Psoas muscle (tissue), 8 donors: ENCODE measurements around the gene ADCYAP1R1. TPM values are rescaled to one million over a fixed set of nuclear protein-coding genes. Genes with fewer than 3 reads are reported as not detected.

Experiments
- ATAC-seq, 4 donors: fragments of 200-7000 bp; cut with Tn5 transposase; one replicate each; pipeline ENCODE4 v1.9.1; 2020; ENCODE audit warnings: moderate library complexity in 3 of 4, mild to moderate bottlenecking in 2 of 4
- DNase-seq, 2 donors: peaks; one replicate each; pipeline ENCODE4 v3.0.0-alpha.2; 2020
- H3K27ac ChIP-seq: fragments of 200-600 bp; one replicate; pipeline ENCODE4 v1.8.0; 2022
- H3K27me3 ChIP-seq, 3 donors: fragments of 200-600 bp in 1 of 3; one replicate each; pipeline versions ENCODE4 v1.6.1 to v1.8.0; 2013 to 2022; ENCODE audit warnings: low read length in 2 of 3, mild to moderate bottlenecking in 2 of 3, moderate library complexity in 1 of 3; ENCODE audit not compliant: insufficient read depth in 3 of 3
- H3K36me3 ChIP-seq, 2 donors: fragments of 200-600 bp in 1 of 2; one replicate each; pipeline versions ENCODE4 v1.6.1 to v1.8.0; 2013 to 2022; ENCODE audit warnings: low read depth in 1 of 2, mild to moderate bottlenecking in 1 of 2, moderate library complexity in 1 of 2; ENCODE audit not compliant: insufficient read depth in 1 of 2
- H3K4me1 ChIP-seq: fragments of 200-600 bp; one replicate; pipeline ENCODE4 v1.8.0; 2022
- H3K4me3 ChIP-seq: fragments of 200-600 bp; one replicate; pipeline ENCODE4 v1.8.0; 2022; ENCODE audit warnings: mild to moderate bottlenecking
- H3K9me3 ChIP-seq: fragments of 200-600 bp; one replicate; pipeline ENCODE4 v1.8.0; 2022
- WGBS, 3 donors: extraction: QIAGEN DNeasy Blood & Tissue Kit; methylation state at CpG; one replicate each; pipeline versions ENCODE4 v1.1.6 to v1.1.7; 2013; 5-methylcytosine and 5-hydroxymethylcytosine counted together
- intact Hi-C, 2 donors: fragments of 100-400 bp; cut with DNase I; formaldehyde crosslinking; loops; one replicate each; pipeline versions ENCODE4 v1.11.0 to v1.14.2; 2022
- polyA plus RNA-seq, 3 donors: library from polyadenylated mRNA; stranded (reverse); fragments of 200-250 nt; gene quantifications; one replicate each; pipeline ENCODE4 v1.2.3, GENCODE V29; 2013
- total RNA-seq, 4 donors: library from RNA; stranded (reverse); fragmentation: NEBNext Ultra II Directional in 2 of 4; extraction: Animal tissue kit (Norgen Biotek cat#: 25700) in 2 of 4; gene quantifications; one replicate each; pipeline versions ENCODE4 v1.2.1 to v1.2.4, GENCODE V29; 2021 to 2023
- TF ChIP-seq, protein P1 (sequence below): fragments of 200-600 bp; IDR thresholded peaks from one replicate; pipeline ENCODE4 v1.8.0; 2022; ENCODE audit warnings: antibody characterized with exemption
- donor health status: healthy with polysubstance abuse.
- donor health status: DM: no; HTN: no; CAD: no; lungs with moderate emphysema.
- donor health status: Bipolar disorder and iron deficiency.
- donor health status: healthy.
- donor health status: DM: yes; HTN: yes; CAD: no.
- donor health status: DM: no; HTN: no; CAD: no.
- donor health status: DM: no; HTN: no; CAD: no.
- donor health status: DM: yes; HTN: yes; CAD: no.

Gene ADCYAP1R1
- total and polyA plus RNA-seq, 7 donors, result 0.40 to 6.6 (median 1.2) TPM

DNA sequence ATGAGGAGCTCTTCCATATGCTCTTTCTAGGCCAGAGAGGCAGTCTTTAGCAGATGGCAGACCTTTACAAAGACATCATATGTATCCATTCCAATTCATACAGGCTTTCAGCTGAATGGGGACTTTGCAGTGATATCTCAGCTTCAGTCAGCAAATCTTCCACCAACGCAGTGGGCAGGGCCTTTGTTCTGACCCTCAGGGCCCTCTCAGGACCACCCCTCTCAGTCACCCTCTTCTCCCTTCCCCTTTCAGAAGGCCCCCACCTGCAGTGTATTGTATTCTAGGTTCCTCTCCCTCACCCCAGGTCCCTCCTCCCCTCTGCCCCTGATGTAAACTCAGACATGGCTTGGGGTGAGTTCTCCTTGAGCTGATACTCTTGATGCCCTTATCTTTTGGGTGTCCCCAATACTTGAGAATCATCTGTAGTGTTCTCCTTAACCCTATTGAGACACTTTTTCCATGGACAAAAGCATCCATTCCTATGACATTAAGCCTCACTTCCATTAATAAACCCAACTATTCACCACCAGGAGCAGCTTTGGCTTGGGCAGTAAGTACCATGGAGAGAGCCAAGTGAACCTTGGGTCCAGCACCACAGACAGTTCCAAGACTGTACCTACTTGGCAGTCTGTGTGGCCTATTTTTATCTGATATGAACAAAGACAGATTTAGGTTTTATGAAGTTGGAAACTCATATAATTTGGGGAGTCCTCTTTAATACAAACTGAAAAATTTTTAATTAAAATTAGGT lies 62.7 kb downstream of the ADCYAP1R1 start:
- H3K9me3 ChIP-seq, result no peaks in the 10 kb centered on the region
- no peaks in the 10 kb centered on the region for H3K4me1 ChIP-seq
- DNase-seq, result no peak
- no peak overlapping the region for H3K27ac ChIP-seq
- no peaks in the 10 kb centered on the region for H3K36me3 ChIP-seq
- peak in 1 of 4 donors; percentile 57 for ATAC-seq
- no peaks in the 10 kb centered on the region for H3K27me3 ChIP-seq
- TF ChIP-seq, protein P1, sequence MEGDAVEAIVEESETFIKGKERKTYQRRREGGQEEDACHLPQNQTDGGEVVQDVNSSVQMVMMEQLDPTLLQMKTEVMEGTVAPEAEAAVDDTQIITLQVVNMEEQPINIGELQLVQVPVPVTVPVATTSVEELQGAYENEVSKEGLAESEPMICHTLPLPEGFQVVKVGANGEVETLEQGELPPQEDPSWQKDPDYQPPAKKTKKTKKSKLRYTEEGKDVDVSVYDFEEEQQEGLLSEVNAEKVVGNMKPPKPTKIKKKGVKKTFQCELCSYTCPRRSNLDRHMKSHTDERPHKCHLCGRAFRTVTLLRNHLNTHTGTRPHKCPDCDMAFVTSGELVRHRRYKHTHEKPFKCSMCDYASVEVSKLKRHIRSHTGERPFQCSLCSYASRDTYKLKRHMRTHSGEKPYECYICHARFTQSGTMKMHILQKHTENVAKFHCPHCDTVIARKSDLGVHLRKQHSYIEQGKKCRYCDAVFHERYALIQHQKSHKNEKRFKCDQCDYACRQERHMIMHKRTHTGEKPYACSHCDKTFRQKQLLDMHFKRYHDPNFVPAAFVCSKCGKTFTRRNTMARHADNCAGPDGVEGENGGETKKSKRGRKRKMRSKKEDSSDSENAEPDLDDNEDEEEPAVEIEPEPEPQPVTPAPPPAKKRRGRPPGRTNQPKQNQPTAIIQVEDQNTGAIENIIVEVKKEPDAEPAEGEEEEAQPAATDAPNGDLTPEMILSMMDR, result no peak
- 65 to 94% (median 83%) methylated on average over 1 of the region's 1 CpG for WGBS, 3 donors
- no peak overlapping the region for H3K4me3 ChIP-seq
- intact Hi-C loops, result no loop called here

DNA sequence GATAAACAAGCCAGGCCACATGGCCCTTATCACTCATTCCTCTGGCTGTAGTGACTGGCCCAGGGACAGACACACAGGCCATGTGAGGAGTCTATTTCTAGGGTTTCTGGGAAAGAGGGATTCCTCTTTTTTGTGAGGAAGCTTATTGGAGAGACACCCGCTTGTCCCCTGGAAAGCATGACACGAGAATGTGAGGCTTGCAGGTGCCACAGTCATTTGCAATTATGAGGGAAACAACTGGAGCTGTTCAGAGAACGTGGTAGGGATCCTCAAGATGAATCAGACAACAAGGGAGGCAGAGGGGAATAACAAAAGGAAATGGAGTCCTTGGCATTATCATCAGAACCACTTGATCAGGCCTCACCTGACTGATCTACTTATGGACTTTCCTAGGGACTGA lies 64.5 kb downstream of the ADCYAP1R1 start:
- TF ChIP-seq, protein P1, result no peak
- no peak for ATAC-seq
- no peak overlapping the region for H3K4me3 ChIP-seq
- 60 to 78% (median 61%) methylated on average over 3 of the region's 3 CpGs for WGBS, 3 donors
- no peaks in the 10 kb centered on the region for H3K27me3 ChIP-seq
- no peak for DNase-seq
- intact Hi-C loops, result no loop called here
- no peaks in the 10 kb centered on the region for H3K4me1 ChIP-seq
- no peaks in the 10 kb centered on the region for H3K36me3 ChIP-seq
- no peak overlapping the region for H3K27ac ChIP-seq
- no peaks in the 10 kb centered on the region for H3K9me3 ChIP-seq

DNA sequence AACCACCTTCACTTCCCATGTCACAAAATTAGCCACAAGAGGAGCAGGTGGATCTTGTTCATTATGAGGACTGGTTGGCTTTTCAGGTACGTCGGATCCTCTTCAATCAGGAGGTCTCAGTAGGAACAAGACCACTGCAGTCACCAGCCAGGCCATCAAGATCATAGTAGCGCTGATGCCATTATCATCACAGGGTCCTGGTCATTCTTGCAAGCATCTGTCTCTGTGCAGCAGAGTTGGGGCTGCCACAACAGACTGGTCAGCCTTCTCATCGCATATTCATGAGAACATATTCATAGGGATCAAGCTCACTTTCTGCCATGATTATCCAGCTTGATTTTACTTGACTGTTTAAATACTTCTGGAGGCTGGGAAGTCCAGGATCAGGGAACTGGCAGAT lies 67.1 kb downstream of the ADCYAP1R1 start:
- 83 to 95% (median 93%) methylated on average over 4 of the region's 4 CpGs for WGBS, 3 donors
- Histone ChIP-seq H3K36me3 (no peaks in the 10 kb centered on the region), H3K27me3 (no peaks in the 10 kb centered on the region), H3K4me3 (no peak overlapping the region), H3K4me1 (no peaks in the 10 kb centered on the region), H3K9me3 (no peaks in the 10 kb centered on the region), H3K27ac (no peak overlapping the region)
- ATAC-seq (no peak), DNase-seq (no peak)
- intact Hi-C loops, result no loop called here
- TF ChIP-seq, protein P1, result no peak

DNA sequence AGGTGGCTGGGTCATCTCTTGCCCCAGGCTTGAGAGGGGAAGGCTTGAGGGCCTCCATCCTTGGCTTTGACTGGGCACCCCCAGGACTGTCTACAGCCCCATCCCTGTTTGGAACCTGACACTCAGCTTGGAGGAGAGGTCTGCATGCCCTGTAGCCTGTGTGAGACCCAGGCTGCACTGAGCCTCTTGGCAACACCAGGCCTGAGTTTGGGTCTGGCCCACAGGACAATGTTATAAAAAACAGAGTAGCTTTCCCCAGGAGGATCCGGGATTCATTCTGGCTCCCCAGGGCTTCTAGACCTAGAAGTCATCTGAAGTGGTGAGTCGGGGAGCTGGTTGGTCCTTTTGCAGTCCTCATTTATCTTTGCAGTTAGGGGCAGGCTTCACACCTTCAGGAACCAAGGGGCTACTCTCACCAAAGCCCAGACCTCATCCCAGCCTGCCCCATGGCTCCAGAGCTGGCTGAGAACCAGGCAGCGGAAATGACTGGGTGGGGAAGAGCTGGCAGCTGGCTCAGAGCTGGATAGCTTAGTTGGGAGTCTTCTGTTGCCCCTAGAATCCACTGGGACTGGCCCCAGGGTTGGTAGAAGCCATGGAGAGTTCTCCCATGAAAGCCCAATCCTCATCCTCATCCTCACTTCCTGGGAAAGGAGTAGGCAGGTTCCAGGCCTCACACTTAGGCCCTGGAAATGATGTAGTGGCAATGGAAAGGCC lies 68.8 kb downstream of the ADCYAP1R1 start:
- no peaks in the 10 kb centered on the region for H3K4me1 ChIP-seq
- TF ChIP-seq, protein P1, result no peak
- 83 to 91% (median 91%) methylated on average over 3 of the region's 3 CpGs for WGBS, 3 donors
- no peaks in the 10 kb centered on the region for H3K36me3 ChIP-seq
- H3K27me3 ChIP-seq, result no peaks in the 10 kb centered on the region
- ATAC-seq, result no peak
- H3K9me3 ChIP-seq, result no peaks in the 10 kb centered on the region
- no peak for DNase-seq
- no peak overlapping the region for H3K4me3 ChIP-seq
- H3K27ac ChIP-seq, result no peak overlapping the region
- intact Hi-C loops, result loop anchor here in 1 of 2 donors (2.0 to 5.0 kb wide), 2 partner anchors 136 to 319 kb away; no protein-coding TSS in a partner anchor
